HepG2 (cell line): ENCODE data around the gene C1QTNF6. TPM values are rescaled to one million over a fixed set of nuclear protein-coding genes. Genes with fewer than 3 reads are reported as not detected.
A peak's percentile ranks its signal among the peaks of the same experiment; 100 is the strongest.

Source experiments
- ARNTL ChIP-seq: sonication (generic); formaldehyde crosslinking; IDR thresholded peaks from 2 replicates; pipeline ENCODE4 v1.4.0; 2020; ENCODE audit warnings: mild to moderate bottlenecking, missing genetic modification reagents
- ATAD3A ChIP-seq: sonication (generic); formaldehyde crosslinking; IDR thresholded peaks from 2 replicates; pipeline ENCODE4 v1.4.0; 2020; ENCODE audit warnings: missing genetic modification reagents
- ATF4 ChIP-seq, 2 experiments: fragments of 450-650 bp in 1 of 2; sonication (generic) in 1 of 2; formaldehyde crosslinking; IDR thresholded peaks; 2 replicates each; pipeline versions ENCODE4 v1.5.0 to v1.8.0; 2020 to 2022; ENCODE audit warnings: mild to moderate bottlenecking in 1 of 2, missing genetic modification reagents in 1 of 2
- FOSL2 ChIP-seq: sonication (generic); formaldehyde crosslinking; IDR thresholded peaks from 2 replicates; pipeline ENCODE4 v1.4.0; 2020; ENCODE audit warnings: missing genetic modification reagents
- MEIS1 ChIP-seq: sonication (generic); formaldehyde crosslinking; IDR thresholded peaks from 2 replicates; pipeline ENCODE4 v1.9.0; 2021; ENCODE audit warnings: mild to moderate bottlenecking, missing genetic modification reagents, moderate library complexity, borderline replicate concordance
- PPARG ChIP-seq: conservative IDR thresholded peaks from 2 replicates; pipeline ENCODE4 v1.6.1; 2016; ENCODE audit warnings: missing biosample characterization, missing genetic modification reagents
- PRDM4 ChIP-seq: sonication (generic); formaldehyde crosslinking; IDR thresholded peaks from 2 replicates; pipeline ENCODE4 v1.9.0; 2021; ENCODE audit warnings: missing genetic modification reagents, borderline replicate concordance
- PRMT3 ChIP-seq: sonication (generic); formaldehyde crosslinking; IDR thresholded peaks from 2 replicates; pipeline ENCODE4 v1.8.1; 2022; ENCODE audit warnings: low read depth, mild to moderate bottlenecking, moderate library complexity, missing genetic modification reagents, borderline replicate concordance
- RBM39 ChIP-seq: fragments of 200-400 bp; formaldehyde crosslinking; IDR thresholded peaks from one replicate; pipeline ENCODE4 v1.6.1; 2018; ENCODE audit warnings: antibody characterized with exemption, mild to moderate bottlenecking, low read depth, low read length; ENCODE audit not compliant: poor library complexity, severe bottlenecking
- RFX1 ChIP-seq: fragments of 450-650 bp; IDR thresholded peaks from 2 replicates; pipeline ENCODE4 v1.6.1; 2017
- SMYD3 ChIP-seq: sonication (generic); formaldehyde crosslinking; IDR thresholded peaks from 2 replicates; pipeline ENCODE4 v1.8.1; 2023; ENCODE audit warnings: mild to moderate bottlenecking, missing genetic modification reagents
- SNAPC2 ChIP-seq: sonication (generic); formaldehyde crosslinking; IDR thresholded peaks from 2 replicates; pipeline ENCODE4 v1.8.1; 2022; ENCODE audit warnings: mild to moderate bottlenecking, missing genetic modification reagents
- STAT5B ChIP-seq: sonication (generic); formaldehyde crosslinking; IDR thresholded peaks from 2 replicates; pipeline ENCODE4 v1.4.0; 2020; ENCODE audit warnings: missing genetic modification reagents
- TERF1 ChIP-seq: sonication (generic); formaldehyde crosslinking; IDR thresholded peaks from 2 replicates; pipeline ENCODE4 v1.8.0; 2022; ENCODE audit warnings: mild to moderate bottlenecking, missing genetic modification reagents, moderate library complexity
- TOE1 ChIP-seq: sonication (generic); formaldehyde crosslinking; IDR thresholded peaks from 2 replicates; pipeline ENCODE4 v1.4.0; 2020; ENCODE audit warnings: mild to moderate bottlenecking, missing genetic modification reagents
- ZBTB20 ChIP-seq: sonication (generic); formaldehyde crosslinking; IDR thresholded peaks from 2 replicates; pipeline ENCODE4 v1.8.1; 2023; ENCODE audit warnings: missing genetic modification reagents, low read depth, mild to moderate bottlenecking, borderline replicate concordance
- ZFAT ChIP-seq: sonication (generic); formaldehyde crosslinking; conservative IDR thresholded peaks from 2 replicates; pipeline ENCODE4 v1.8.1; 2023; ENCODE audit warnings: missing genetic modification reagents, inconsistent platforms
- ZGPAT ChIP-seq: IDR thresholded peaks from 2 replicates; pipeline ENCODE4 v1.6.1; 2016; ENCODE audit warnings: mild to moderate bottlenecking
- ZNF138 ChIP-seq: sonication (generic); formaldehyde crosslinking; IDR thresholded peaks from 2 replicates; pipeline ENCODE4 v1.5.0; 2020; ENCODE audit warnings: mild to moderate bottlenecking, low read depth, missing genetic modification reagents
- ZNF253 ChIP-seq: sonication (generic); formaldehyde crosslinking; IDR thresholded peaks from 2 replicates; pipeline ENCODE4 v1.8.0; 2022; ENCODE audit warnings: mild to moderate bottlenecking, missing genetic modification reagents, borderline replicate concordance
- ZNF276 ChIP-seq: sonication (generic); formaldehyde crosslinking; IDR thresholded peaks from 2 replicates; pipeline ENCODE4 v1.4.0; 2020; ENCODE audit warnings: mild to moderate bottlenecking, low read depth, missing genetic modification reagents
- ZSCAN12 ChIP-seq: sonication (generic); formaldehyde crosslinking; IDR thresholded peaks from 2 replicates; pipeline ENCODE4 v1.9.0; 2021; ENCODE audit warnings: mild to moderate bottlenecking, missing genetic modification reagents
- polyA plus RNA-seq, 8 experiments: library from polyadenylated mRNA; depleted of rRNA in 3 of 8; stranded (reverse) in 7 of 8; unstranded in 1 of 8; fragments of >200 nt; fragmentation: Illumina TruSeq in 4 of 8; extraction: Trizol in 4 of 8; gene quantifications; 2 replicates each; pipeline versions ENCODE4 v1.2.1 to v1.2.3, GENCODE V29; 2011 to 2016; ENCODE audit warnings: low read depth in 4 of 8, missing spikeins in 1 of 8, mixed read lengths in 1 of 8; ENCODE audit not compliant: insufficient read depth in 1 of 8
- total RNA-seq, 5 experiments: library from RNA; depleted of rRNA; stranded (reverse); fragments of >200 nt; fragmentation: Illumina TruSeq; extraction: Trizol; gene quantifications; 2 replicates each; pipeline ENCODE4 v1.2.3, GENCODE V29; 2016; ENCODE audit warnings: low read depth in 1 of 5

C1QTNF6 gene
- total and polyA plus RNA-seq, 2 of the 13 experiments (the other 11 are each of a cell fraction or from before 2014, with no cell fraction given): 2.7 to 6.9 TPM

GRCh38 chr22:37199103-37199759 lies 11.2 kb upstream of the C1QTNF6 start (continued):
- TF ChIP-seq PRDM4 (CRISPR knock-in tag): no peak
- no peak for TF ChIP-seq TERF1
- TF ChIP-seq ZFAT: no peak
- no peak for TF ChIP-seq SMYD3
- no peak for TF ChIP-seq TOE1 (CRISPR knock-in tag)
- no peak for TF ChIP-seq ATAD3A (CRISPR knock-in tag)
- TF ChIP-seq ATF4 (CRISPR knock-in tag; IDR thresholded peaks at IDR 0.05): no peak
- TF ChIP-seq ZSCAN12 (CRISPR knock-in tag): peak; percentile 83; the same call in 1 of the 2 replicates
- no peak for TF ChIP-seq RFX1
- no peak for TF ChIP-seq ZNF253 (CRISPR knock-in tag)
- TF ChIP-seq ARNTL (CRISPR knock-in tag): 0 out of 2 replicates have a peak, but pooled peaks have one; percentile 27
- TF ChIP-seq MEIS1 (CRISPR knock-in tag): no peak; the same call in 1 of the 2 replicates
- no peak; the same call in 1 of the 2 replicates for TF ChIP-seq SNAPC2 (CRISPR knock-in tag)
- TF ChIP-seq ZNF276 (CRISPR knock-in tag): peak; percentile 48; the same call in 1 of the 2 replicates
- 0 out of 2 replicates have a peak, but pooled peaks have one; percentile 35 for TF ChIP-seq ZBTB20 (CRISPR knock-in tag)
- TF ChIP-seq RBM39: no peak
- TF ChIP-seq PPARG (CRISPR knock-in tag): no peak
- TF ChIP-seq PRMT3 (CRISPR knock-in tag): no peak
- no peak for TF ChIP-seq STAT5B (CRISPR knock-in tag)
- TF ChIP-seq ZGPAT (CRISPR knock-in tag): peak; percentile 91
- no peak for TF ChIP-seq ZNF138
- TF ChIP-seq FOSL2 (CRISPR knock-in tag): no peak; the same call in 1 of the 2 replicates
